ENCODE data around the gene LRRFIP1. TPM values are rescaled to one million over a fixed set of nuclear protein-coding genes. Genes with fewer than 3 reads are reported as not detected.

Gene LRRFIP1
- total RNA-seq, 1 donor from 2014 or later: 133 TPM

- no peaks in the 10 kb centered on the region for H3K9me3 ChIP-seq
- DNase-seq (ENCODE audit: low spot score in 2 of 2): peak in 1 of 2 donors; percentile 15
- TF ChIP-seq CTCF (IDR thresholded peaks at IDR 0.05): no peak
- H3K4me1 ChIP-seq: peaks cover 25 to 63% of the 10 kb centered on the region in 2 donors
- no peaks in the 10 kb centered on the region for H3K27me3 ChIP-seq
- peaks cover 5 to 13% of the 10 kb centered on the region in 2 donors for H3K36me3 ChIP-seq
- no peak overlapping the region for H3K4me3 ChIP-seq
- H3K27ac ChIP-seq: peak overlapping the region; percentile 42 to 87
- intact Hi-C loops (cut with DNase I): loop anchor here (5.0 kb wide), 1 partner anchor 70 kb away; no protein-coding TSS in a partner anchor
These were observed 114.8 kb downstream of the LRRFIP1 start for GRCh38 chr2:237742191-237742590.

GRCh38 chr2:237742614-237743013, 115.2 kb downstream of the LRRFIP1 start:
- intact Hi-C loops (cut with DNase I): loop anchor here (5.0 kb wide), 1 partner anchor 70 kb away; no protein-coding TSS in a partner anchor
- Histone ChIP-seq H3K27me3 (no peaks in the 10 kb centered on the region), H3K27ac (peak overlapping the region; percentile 42 to 87), H3K36me3 (peaks cover 5 to 14% of the 10 kb centered on the region in 2 donors), H3K4me1 (peaks cover 25 to 60% of the 10 kb centered on the region in 2 donors), H3K4me3 (no peak overlapping the region), H3K9me3 (no peaks in the 10 kb centered on the region)
- no peak for TF ChIP-seq CTCF (IDR thresholded peaks at IDR 0.05)
- DNase-seq (ENCODE audit: low spot score in 2 of 2): peak in 1 of 2 donors; percentile 60

GRCh38 chr2:237743024-237743423, 115.6 kb downstream of the LRRFIP1 start:
- Histone ChIP-seq H3K4me3 (no peak overlapping the region), H3K27ac (peak overlapping the region; percentile 42 to 87), H3K36me3 (peaks cover 3 to 17% of the 10 kb centered on the region in 2 donors), H3K4me1 (peaks cover 25 to 56% of the 10 kb centered on the region in 2 donors), H3K9me3 (no peaks in the 10 kb centered on the region), H3K27me3 (no peaks in the 10 kb centered on the region)
- DNase-seq (ENCODE audit: low spot score in 2 of 2): peak in 1 of 2 donors; percentile 61
- intact Hi-C loops (cut with DNase I): loop anchor here (5.0 kb wide), 1 partner anchor 71 kb away; no protein-coding TSS in a partner anchor
- no peak for TF ChIP-seq CTCF (IDR thresholded peaks at IDR 0.05)

- H3K4me3 ChIP-seq: no peak overlapping the region
- no peaks in the 10 kb centered on the region for H3K27me3 ChIP-seq
- peak overlapping the region; percentile 42 to 87 for H3K27ac ChIP-seq
- intact Hi-C loops (cut with DNase I): loop anchor here (1.0 to 5.0 kb wide), 4 partner anchors 49 to 162 kb away; no protein-coding TSS in a partner anchor
- no peak for TF ChIP-seq CTCF (IDR thresholded peaks at IDR 0.05)
- H3K4me1 ChIP-seq: peaks cover 19 to 49% of the 10 kb centered on the region in 2 donors
- H3K9me3 ChIP-seq: no peaks in the 10 kb centered on the region
- H3K36me3 ChIP-seq: peaks cover 4 to 18% of the 10 kb centered on the region in 2 donors
- peak in 1 of 2 donors; percentile 70 for DNase-seq (ENCODE audit: low spot score in 2 of 2)
These were observed 116.3 kb downstream of the LRRFIP1 start for GRCh38 chr2:237743561-237744269.

GRCh38 chr2:237744270-237744612, 116.9 kb downstream of the LRRFIP1 start:
- intact Hi-C loops (cut with DNase I): loop anchor here (1.0 to 5.0 kb wide), 4 partner anchors 49 to 163 kb away; no protein-coding TSS in a partner anchor
- peak overlapping the region; percentile 42 to 87 for H3K27ac ChIP-seq
- no peak for TF ChIP-seq CTCF (IDR thresholded peaks at IDR 0.05)
- H3K9me3 ChIP-seq: no peaks in the 10 kb centered on the region
- peaks cover 10 to 24% of the 10 kb centered on the region in 2 donors for H3K36me3 ChIP-seq
- no peak overlapping the region for H3K4me3 ChIP-seq
- DNase-seq (ENCODE audit: low spot score in 2 of 2): peak in 1 of 2 donors; percentile 58
- peaks cover 19 to 45% of the 10 kb centered on the region in 2 donors for H3K4me1 ChIP-seq
- H3K27me3 ChIP-seq: no peaks in the 10 kb centered on the region

Data from ascending aorta (tissue), 2 donors.